OCI-LY1 (cell line): ENCODE results near the gene RHCE.
"Not testable (repeated sequence)": the region's sequence is repeated elsewhere in the genome, so short reads cannot be mapped to it uniquely, and the experiment has no call there.

Source experiments
- H2AFZ ChIP-seq: fragments of 200-600 bp; sonication (generic), shearing (Covaris generic); 2 replicates; pipeline ENCODE4 v1.6.0; 2014; ENCODE audit warnings: antibody characterized with exemption, mild to moderate bottlenecking, low read length
- H3F3A ChIP-seq: fragments of 200-600 bp; sonication (generic), shearing (Covaris generic); 2 replicates; pipeline ENCODE4 v1.6.0; 2014; ENCODE audit warnings: mild to moderate bottlenecking, antibody characterized with exemption, low read length, moderate library complexity; ENCODE audit not compliant: insufficient read depth
- H3K27ac ChIP-seq: fragments of 200-600 bp; sonication (generic); 2 replicates; pipeline ENCODE4 v1.5.1; 2014; ENCODE audit warnings: low read length, mixed run types, mild to moderate bottlenecking, low read depth; ENCODE audit not compliant: poor library complexity, severe bottlenecking
- H3K27me3 ChIP-seq: fragments of 200-600 bp; sonication (generic); 2 replicates; pipeline ENCODE4 v1.6.0; 2014; ENCODE audit warnings: antibody characterized with exemption, mild to moderate bottlenecking, low read length, moderate library complexity; ENCODE audit not compliant: insufficient read depth
- H3K36me3 ChIP-seq: fragments of 200-600 bp; sonication (generic); 2 replicates; pipeline ENCODE4 v1.6.1; 2014; ENCODE audit warnings: mild to moderate bottlenecking, antibody characterized with exemption, low read length, moderate library complexity, mixed read lengths; ENCODE audit not compliant: insufficient read depth
- H3K4me1 ChIP-seq: fragments of 200-600 bp; sonication (generic); 2 replicates; pipeline ENCODE4 v1.5.1; 2014; ENCODE audit warnings: mild to moderate bottlenecking, low read length, moderate library complexity; ENCODE audit not compliant: insufficient read depth, severe bottlenecking
- H3K4me2 ChIP-seq: fragments of 200-600 bp; sonication (generic), shearing (Covaris generic); 2 replicates; pipeline ENCODE4 v1.6.1; 2014; ENCODE audit warnings: low read length
- H3K4me3 ChIP-seq: fragments of 200-600 bp; sonication (generic); 2 replicates; pipeline ENCODE4 v1.5.1; 2014; ENCODE audit warnings: low read length, low read depth, mild to moderate bottlenecking, mixed read lengths; ENCODE audit not compliant: poor library complexity, severe bottlenecking
- H3K79me2 ChIP-seq: fragments of 200-600 bp; shearing (Covaris generic); 2 replicates; pipeline ENCODE4 v1.6.1; 2016; ENCODE audit warnings: mixed run types, low read length, mixed read lengths; ENCODE audit not compliant: insufficient read depth
- H3K9ac ChIP-seq: fragments of 200-600 bp; sonication (generic), shearing (Covaris generic); 2 replicates; pipeline ENCODE4 v1.6.1; 2014; ENCODE audit warnings: mild to moderate bottlenecking, low read length, mixed read lengths
- H3K9me2 ChIP-seq: fragments of 200-600 bp; sonication (generic), shearing (Covaris generic); 2 replicates; pipeline ENCODE4 v1.6.1; 2014; ENCODE audit warnings: low read depth, mild to moderate bottlenecking, low read length, mixed read lengths
- H3K9me3 ChIP-seq: fragments of 200-600 bp; shearing (Covaris generic); 2 replicates; pipeline ENCODE4 v1.6.1; 2014; ENCODE audit warnings: low read length, mixed read lengths
- H4K20me1 ChIP-seq: fragments of 200-600 bp; sonication (generic), shearing (Covaris generic); 2 replicates; pipeline ENCODE4 v1.6.0; 2016; ENCODE audit warnings: mild to moderate bottlenecking, low read length; ENCODE audit not compliant: insufficient read depth

RHCE gene

GRCh38 chr1:25417280-25417679 is 3.3 kb downstream of the RHCE start:
- not testable (repeated sequence) for H2AFZ ChIP-seq, H3K9me2 ChIP-seq, H3K36me3 ChIP-seq, H3K4me1 ChIP-seq, H3K4me3 ChIP-seq, H3K27ac ChIP-seq, H3K4me2 ChIP-seq, H3K9me3 ChIP-seq, H3K79me2 ChIP-seq, H3K27me3 ChIP-seq, H4K20me1 ChIP-seq, H3K9ac ChIP-seq, H3F3A ChIP-seq

DNA sequence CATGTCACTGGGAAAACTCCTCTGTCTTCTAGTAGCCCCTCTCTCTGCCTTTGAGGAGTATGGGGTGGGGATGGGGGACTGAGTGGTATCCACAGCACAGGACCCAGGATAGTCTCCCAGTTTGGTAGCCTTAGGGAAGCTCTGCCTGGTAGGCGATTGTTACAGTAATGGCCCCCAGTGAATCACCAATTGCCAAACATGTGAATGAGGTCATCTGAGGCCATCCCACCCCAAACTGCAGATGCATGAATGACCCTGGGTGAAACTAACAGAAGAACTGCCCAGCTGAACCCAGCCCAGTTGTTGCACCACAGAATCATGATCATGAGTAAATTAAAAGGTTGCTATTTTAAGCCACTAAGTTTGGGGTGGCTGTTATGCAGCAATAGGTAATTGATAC is 6.0 kb downstream of the RHCE start:
- not testable (repeated sequence) for H3K4me3 ChIP-seq, H3K9ac ChIP-seq, H2AFZ ChIP-seq, H3K36me3 ChIP-seq, H3K79me2 ChIP-seq, H3F3A ChIP-seq, H3K27me3 ChIP-seq, H3K9me3 ChIP-seq, H3K9me2 ChIP-seq, H3K27ac ChIP-seq, H3K4me1 ChIP-seq, H3K4me2 ChIP-seq, H4K20me1 ChIP-seq

DNA sequence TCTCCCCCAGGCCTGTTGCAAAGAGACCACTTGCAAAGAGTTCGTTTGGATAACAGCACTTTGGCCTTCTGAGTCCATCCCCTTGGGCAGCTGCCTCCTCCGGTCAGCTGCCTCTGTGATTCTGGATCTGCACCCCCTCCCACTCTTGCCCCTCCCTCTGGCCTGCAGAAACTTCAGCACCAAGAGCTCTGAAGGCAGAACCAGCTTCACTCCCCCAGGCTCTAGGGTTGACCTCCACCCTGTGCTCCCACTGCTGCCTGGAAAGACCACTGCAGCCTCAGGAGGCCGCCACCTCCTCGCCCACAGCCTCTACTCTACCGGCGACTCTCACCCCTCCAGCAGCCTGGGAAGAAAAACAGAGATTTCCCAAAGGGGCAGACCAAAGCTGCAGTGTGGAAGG is 6.5 kb downstream of the RHCE start:
- H2AFZ ChIP-seq, H3K9me2 ChIP-seq, H4K20me1 ChIP-seq, H3K9ac ChIP-seq, H3K79me2 ChIP-seq, H3K9me3 ChIP-seq, H3K36me3 ChIP-seq, H3K27ac ChIP-seq, H3K4me2 ChIP-seq, H3F3A ChIP-seq, H3K4me1 ChIP-seq, H3K27me3 ChIP-seq, H3K4me3 ChIP-seq: not testable (repeated sequence)

GRCh38 chr1:25412872-25413623 is 7.6 kb downstream of the RHCE start:
- not testable (repeated sequence) for H3K9ac ChIP-seq, H3K27ac ChIP-seq, H4K20me1 ChIP-seq, H3K27me3 ChIP-seq, H3K9me3 ChIP-seq, H3K79me2 ChIP-seq, H3F3A ChIP-seq, H3K4me1 ChIP-seq, H3K9me2 ChIP-seq, H2AFZ ChIP-seq, H3K4me3 ChIP-seq, H3K4me2 ChIP-seq, H3K36me3 ChIP-seq

GRCh38 chr1:25409641-25410427 is 10.8 kb downstream of the RHCE start:
- H2AFZ ChIP-seq, H3K79me2 ChIP-seq, H3K27ac ChIP-seq, H3K4me3 ChIP-seq, H3K4me2 ChIP-seq, H3K9ac ChIP-seq, H3K9me2 ChIP-seq, H3K9me3 ChIP-seq, H3K36me3 ChIP-seq, H3K27me3 ChIP-seq, H3F3A ChIP-seq, H3K4me1 ChIP-seq, H4K20me1 ChIP-seq: not testable (repeated sequence)

- H3K9me3 ChIP-seq, H2AFZ ChIP-seq, H3K9ac ChIP-seq, H3K9me2 ChIP-seq, H3K79me2 ChIP-seq, H3K4me1 ChIP-seq, H3K27ac ChIP-seq, H3K4me3 ChIP-seq, H3K27me3 ChIP-seq, H3F3A ChIP-seq, H3K36me3 ChIP-seq, H4K20me1 ChIP-seq, H3K4me2 ChIP-seq: not testable (repeated sequence)
Observed at GRCh38 chr1:25405731-25406305, 14.8 kb downstream of the RHCE start.

DNA sequence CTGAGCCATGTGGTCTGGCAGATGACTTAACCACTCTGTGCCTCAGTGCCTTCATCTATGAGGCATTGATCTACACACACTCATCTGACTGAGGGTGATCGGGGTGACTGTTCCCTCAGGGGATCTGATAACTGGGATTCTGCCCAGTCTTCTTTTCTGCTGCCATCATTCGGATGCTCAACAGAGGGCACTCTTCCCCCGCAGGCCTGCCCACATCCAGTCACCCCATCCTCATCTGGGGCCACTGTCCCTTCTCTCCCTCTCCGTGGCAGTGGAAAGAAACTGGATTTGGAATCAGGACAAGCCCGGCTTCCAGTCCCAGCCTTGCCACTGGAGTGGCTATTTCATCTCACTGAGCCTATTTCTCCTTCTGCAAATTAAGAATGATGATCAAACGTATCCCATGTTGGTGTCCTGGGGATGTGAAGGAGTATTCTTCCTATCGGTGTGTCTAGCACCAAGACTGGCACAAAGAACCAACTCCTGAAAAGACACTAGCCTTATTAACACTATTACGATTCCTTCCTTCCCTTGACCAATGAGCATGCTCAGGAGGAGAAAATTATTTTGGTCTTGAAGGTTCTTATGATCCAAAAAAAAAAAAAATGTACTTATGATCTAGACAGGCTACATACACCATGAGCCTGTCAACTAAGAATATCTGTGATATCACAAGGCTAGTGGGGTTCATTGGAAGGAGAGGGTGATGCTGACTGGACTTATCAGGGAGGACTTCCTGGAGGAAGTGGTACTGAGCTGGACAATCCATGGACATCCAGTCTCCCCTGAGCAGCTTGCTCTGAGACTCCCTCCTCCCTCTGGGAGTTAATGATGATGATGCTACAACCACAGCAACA is 17.4 kb downstream of the RHCE start:
- H3K9me3 ChIP-seq, H3K4me1 ChIP-seq, H3K9me2 ChIP-seq, H2AFZ ChIP-seq, H3F3A ChIP-seq, H3K4me2 ChIP-seq, H3K9ac ChIP-seq, H3K36me3 ChIP-seq, H3K27me3 ChIP-seq, H3K79me2 ChIP-seq, H3K4me3 ChIP-seq, H4K20me1 ChIP-seq, H3K27ac ChIP-seq: not testable (repeated sequence)
